ENCODE measurements around the gene KCNJ5. TPM values are rescaled to one million over a fixed set of nuclear protein-coding genes. Genes with fewer than 3 reads are reported as not detected.

The KCNJ5 gene
- polyA plus RNA-seq, 1 donor (not counting 4 experiments of a cell fraction or from before 2014, with no cell fraction given), result 0.59 TPM

- no peak for FAIRE-seq
These were observed 42.5 kb downstream of the KCNJ5 start for GRCh38 chr11:128933481-128934178.

GRCh38 chr11:128934351-128934750 is 43.2 kb downstream of the KCNJ5 start:
- H3K79me2 ChIP-seq (ENCODE audit: control insufficient read depth, insufficient read depth, low read length), result peaks cover 4% of the 10 kb centered on the region
- peaks cover 2 to 8% of the 10 kb centered on the region in 2 experiments for H3K36me3 ChIP-seq (ENCODE audit: control insufficient read depth in 2 of 2, extremely low read depth in 1 of 2, insufficient read depth in 2 of 2, low read length in 2 of 2)
- H3K27ac ChIP-seq (ENCODE audit: control insufficient read depth, insufficient read depth, low read length), result no peak overlapping the region
- H4K20me1 ChIP-seq (ENCODE audit: control insufficient read depth, extremely low read depth, insufficient read depth, low read length), result no peaks in the 10 kb centered on the region
- H3K4me2 ChIP-seq (ENCODE audit: control insufficient read depth, extremely low read depth, insufficient read depth, low read depth, low read length), result no peak overlapping the region
- no peaks in the 10 kb centered on the region for H3K9me3 ChIP-seq (ENCODE audit: control insufficient read depth, low read depth, low read length)
- DNase-seq (ENCODE audit: low read depth, low spot score) (no peak), FAIRE-seq (no peak)
- H3K9ac ChIP-seq (ENCODE audit: control insufficient read depth, extremely low read depth, insufficient read depth, low read length), result no peak overlapping the region
- no peaks in the 10 kb centered on the region for H3K9me1 ChIP-seq (ENCODE audit: control insufficient read depth, extremely low read depth, insufficient read depth, low read length)
- dilution Hi-C loops (cut with MboI; ENCODE audit: extremely low pct_ligation_motif_present, low sequenced_read_pairs), result no loop called here
- H3K27me3 ChIP-seq (ENCODE audit: control insufficient read depth, extremely low read depth, insufficient read depth, low read length), result no peaks in the 10 kb centered on the region
- H3K4me3 ChIP-seq (ENCODE audit: control insufficient read depth in 2 of 3, extremely low read depth in 1 of 3, insufficient read depth in 2 of 3, low read depth in 1 of 3, low read length in 3 of 3), result no peak overlapping the region
- TF ChIP-seq CTCF (optimal IDR thresholded peaks at IDR 0.05 in 1 of 3, IDR thresholded peaks at IDR 0.05 in 1 of 3, conservative IDR thresholded peaks at IDR 0.05 in 1 of 3; ENCODE audit: extremely low read depth in 1 of 3, insufficient read depth in 2 of 3, low read length in 3 of 3) (no peak), EZH2 (IDR thresholded peaks at IDR 0.05; ENCODE audit: low read length) (no peak)
- peaks cover 9% of the 10 kb centered on the region for H3K4me1 ChIP-seq (ENCODE audit: control insufficient read depth, extremely low read depth, insufficient read depth, low read length)
- no peak overlapping the region for H2AFZ ChIP-seq (ENCODE audit: control insufficient read depth, low read length)

More at GRCh38 chr11:128933481-128934178, 42.5 kb downstream of the KCNJ5 start:
- Histone ChIP-seq H3K27me3 (ENCODE audit: control insufficient read depth, extremely low read depth, insufficient read depth, low read length) (no peaks in the 10 kb centered on the region), H4K20me1 (ENCODE audit: control insufficient read depth, extremely low read depth, insufficient read depth, low read length) (no peaks in the 10 kb centered on the region), H3K27ac (ENCODE audit: control insufficient read depth, insufficient read depth, low read length) (no peak overlapping the region), H3K9me1 (ENCODE audit: control insufficient read depth, extremely low read depth, insufficient read depth, low read length) (no peaks in the 10 kb centered on the region), H3K9me3 (ENCODE audit: control insufficient read depth, low read depth, low read length) (no peaks in the 10 kb centered on the region), H3K4me1 (ENCODE audit: control insufficient read depth, extremely low read depth, insufficient read depth, low read length) (peaks cover 4% of the 10 kb centered on the region), H3K9ac (ENCODE audit: control insufficient read depth, extremely low read depth, insufficient read depth, low read length) (no peak overlapping the region), H3K4me3 (ENCODE audit: control insufficient read depth in 2 of 3, extremely low read depth in 1 of 3, insufficient read depth in 2 of 3, low read depth in 1 of 3, low read length in 3 of 3) (no peak overlapping the region), H3K36me3 (ENCODE audit: control insufficient read depth in 2 of 2, extremely low read depth in 1 of 2, insufficient read depth in 2 of 2, low read length in 2 of 2) (peaks cover 2 to 8% of the 10 kb centered on the region in 2 experiments), H3K4me2 (ENCODE audit: control insufficient read depth, extremely low read depth, insufficient read depth, low read depth, low read length) (no peak overlapping the region), H3K79me2 (ENCODE audit: control insufficient read depth, insufficient read depth, low read length) (no peaks in the 10 kb centered on the region), H2AFZ (ENCODE audit: control insufficient read depth, low read length) (no peak overlapping the region)
- TF ChIP-seq CTCF (optimal IDR thresholded peaks at IDR 0.05 in 1 of 3, IDR thresholded peaks at IDR 0.05 in 1 of 3, conservative IDR thresholded peaks at IDR 0.05 in 1 of 3; ENCODE audit: extremely low read depth in 1 of 3, insufficient read depth in 2 of 3, low read length in 3 of 3), result no peak
- TF ChIP-seq EZH2 (IDR thresholded peaks at IDR 0.05; ENCODE audit: low read length), result no peak
- DNase-seq (ENCODE audit: low read depth, low spot score), result no peak
- dilution Hi-C loops (cut with MboI; ENCODE audit: extremely low pct_ligation_motif_present, low sequenced_read_pairs), result no loop called here
